ENCODE measurements around the gene NRN1L.
"Not testable (repeated sequence)": the region's sequence is repeated elsewhere in the genome, so short reads cannot be mapped to it uniquely, and the experiment has no call there.

NRN1L gene

DNA sequence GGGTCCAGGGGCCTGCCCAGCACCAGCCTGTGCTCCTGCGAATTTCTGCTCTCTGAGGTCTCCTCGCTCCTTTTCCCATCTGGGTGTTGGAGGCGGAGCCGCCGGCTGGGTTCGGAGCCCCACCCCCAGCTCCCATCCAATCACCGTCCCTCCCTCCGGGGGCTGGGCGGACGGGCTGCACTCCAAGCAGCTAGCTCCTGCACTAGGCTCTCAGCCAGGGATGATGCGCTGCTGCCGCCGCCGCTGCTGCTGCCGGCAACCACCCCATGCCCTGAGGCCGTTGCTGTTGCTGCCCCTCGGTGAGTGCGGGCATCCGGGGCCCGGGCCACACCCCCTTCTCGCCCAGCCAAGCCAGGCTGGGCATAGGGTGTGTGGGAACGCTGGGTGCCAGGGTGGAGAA, at the start of gene NRN1L:
NRN1L (plus strand) TSS at position 202 of the 400 bp plus-strand sequence; CDS start at position 221, 19 bp downstream.
- peak; percentile 70 for DNase-seq

DNA sequence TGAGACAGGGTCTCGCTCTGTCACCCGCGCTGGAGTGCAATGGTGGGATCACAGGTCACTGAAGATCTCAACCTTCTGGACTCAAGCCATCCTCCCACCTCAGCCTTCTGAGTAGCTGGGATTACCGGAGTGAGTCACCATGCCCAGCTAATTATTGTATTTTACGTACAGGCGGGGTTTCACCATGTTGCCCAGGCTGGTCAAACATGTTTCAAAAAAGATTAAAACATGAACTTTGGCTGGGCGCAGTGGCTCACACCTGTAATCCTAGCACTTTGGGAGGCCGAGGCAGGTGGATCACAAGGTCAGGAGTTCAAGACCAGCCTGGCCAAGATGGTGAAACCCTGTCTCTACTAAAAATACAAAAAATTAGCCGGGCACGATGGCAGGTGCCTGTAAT, 47.5 kb upstream of the NRN1L start:
- DNase-seq: not testable (repeated sequence)

DNA sequence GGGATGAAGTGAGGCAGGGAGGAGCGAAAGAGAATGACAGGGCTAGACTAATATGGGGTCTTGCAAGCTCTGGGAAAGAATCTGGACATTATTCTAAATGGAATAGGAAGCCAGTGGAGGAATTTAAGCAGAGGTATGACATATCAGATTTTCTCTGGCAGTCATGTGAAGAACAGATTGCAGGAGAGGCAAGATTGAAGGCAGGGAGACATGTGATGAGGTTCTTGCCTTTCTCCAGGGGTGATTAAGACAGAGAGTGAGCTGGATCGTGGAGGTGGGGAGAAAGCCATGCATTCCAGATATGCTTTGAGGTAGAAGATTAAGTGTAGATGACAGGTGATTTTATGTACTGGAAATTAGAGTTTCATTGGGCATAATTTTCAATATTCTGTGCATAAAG, 46.9 kb upstream of the NRN1L start:
- no peak for DNase-seq

DNA sequence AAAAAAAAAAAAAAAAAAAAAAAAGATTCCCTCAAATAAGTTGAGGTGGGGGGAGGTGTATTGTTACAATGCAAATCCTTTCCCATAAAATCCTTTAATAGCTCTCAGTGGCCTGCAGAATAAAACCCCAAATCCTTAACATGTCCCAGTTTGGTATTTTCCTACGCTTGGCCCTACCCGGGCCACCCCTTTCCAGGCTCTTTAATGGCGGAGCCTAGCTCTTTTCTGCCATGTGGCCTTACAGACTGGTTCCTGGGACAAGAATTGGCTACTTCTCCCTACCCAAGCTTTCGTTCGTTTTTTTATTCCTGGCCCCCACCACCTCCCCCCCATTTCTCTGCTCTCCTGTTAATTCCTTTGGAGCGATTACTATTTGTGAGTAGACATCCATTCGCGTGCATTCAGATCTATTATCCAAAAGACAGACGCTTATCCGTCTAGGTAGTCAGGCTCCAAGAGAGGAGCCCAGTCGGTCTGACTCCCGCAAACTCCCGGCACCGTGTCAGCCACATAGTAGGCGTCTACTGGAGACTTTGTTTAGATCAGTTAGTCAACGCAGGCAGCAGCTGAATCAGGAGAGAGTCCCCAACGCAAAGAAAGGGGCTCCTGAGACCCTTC, 43.4 kb upstream of the NRN1L start:
- DNase-seq: no peak

DNA sequence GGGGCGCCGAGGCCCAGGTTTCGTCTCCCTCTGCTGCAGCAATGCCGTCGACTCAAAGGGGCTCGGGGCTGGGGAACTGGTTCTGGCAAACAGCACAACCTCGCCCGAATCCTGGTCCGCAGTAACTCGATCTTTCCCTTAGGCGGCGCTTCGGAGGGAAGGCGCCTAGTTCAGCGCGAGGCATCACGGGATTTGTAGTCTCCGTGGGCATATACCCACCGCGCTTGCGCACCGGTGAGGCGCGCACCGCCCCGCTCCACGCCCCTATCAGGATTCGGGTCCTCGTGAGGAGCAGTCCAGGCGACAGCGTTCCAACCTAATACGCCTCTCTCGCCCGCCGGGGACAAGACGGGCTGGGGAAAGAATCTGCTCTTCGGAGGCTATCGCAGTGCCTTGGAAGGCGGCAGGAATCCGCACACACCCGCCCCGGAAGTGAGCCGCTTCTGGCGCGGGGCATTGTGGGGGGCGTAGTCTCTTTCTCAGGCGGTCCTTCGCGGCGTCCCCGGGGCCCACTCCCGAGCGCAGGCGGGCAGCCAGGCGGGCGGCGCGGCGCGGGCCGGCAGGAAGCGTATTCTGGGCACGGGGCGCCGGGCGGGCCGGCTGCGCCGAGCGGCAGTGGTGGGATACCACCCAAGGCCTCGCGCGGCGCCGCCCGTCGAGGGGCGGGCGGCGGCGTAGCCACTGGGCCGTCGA, 42.7 kb upstream of the NRN1L start, which contains the start of gene THAP11:
THAP11 (plus strand) TSS at position 505 of the 693 bp plus-strand sequence. CDS start 235 bp downstream, outside the sequence.
- DNase-seq: peak; percentile 91

DNA sequence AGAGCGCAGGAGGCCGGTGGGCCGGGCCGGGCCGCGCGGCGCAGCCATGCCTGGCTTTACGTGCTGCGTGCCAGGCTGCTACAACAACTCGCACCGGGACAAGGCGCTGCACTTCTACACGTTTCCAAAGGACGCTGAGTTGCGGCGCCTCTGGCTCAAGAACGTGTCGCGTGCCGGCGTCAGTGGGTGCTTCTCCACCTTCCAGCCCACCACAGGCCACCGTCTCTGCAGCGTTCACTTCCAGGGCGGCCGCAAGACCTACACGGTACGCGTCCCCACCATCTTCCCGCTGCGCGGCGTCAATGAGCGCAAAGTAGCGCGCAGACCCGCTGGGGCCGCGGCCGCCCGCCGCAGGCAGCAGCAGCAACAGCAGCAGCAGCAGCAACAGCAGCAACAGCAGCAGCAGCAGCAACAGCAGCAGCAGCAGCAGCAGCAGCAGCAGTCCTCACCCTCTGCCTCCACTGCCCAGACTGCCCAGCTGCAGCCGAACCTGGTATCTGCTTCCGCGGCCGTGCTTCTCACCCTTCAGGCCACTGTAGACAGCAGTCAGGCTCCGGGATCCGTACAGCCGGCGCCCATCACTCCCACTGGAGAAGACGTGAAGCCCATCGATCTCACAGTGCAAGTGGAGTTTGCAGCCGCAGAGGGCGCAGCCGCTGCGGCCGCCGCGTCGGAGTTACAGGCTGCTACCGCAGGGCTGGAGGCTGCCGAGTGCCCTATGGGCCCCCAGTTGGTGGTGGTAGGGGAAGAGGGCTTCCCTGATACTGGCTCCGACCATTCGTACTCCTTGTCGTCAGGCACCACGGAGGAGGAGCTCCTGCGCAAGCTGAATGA, 42.0 kb upstream of the NRN1L start:
- DNase-seq: peak; percentile 30

DNA sequence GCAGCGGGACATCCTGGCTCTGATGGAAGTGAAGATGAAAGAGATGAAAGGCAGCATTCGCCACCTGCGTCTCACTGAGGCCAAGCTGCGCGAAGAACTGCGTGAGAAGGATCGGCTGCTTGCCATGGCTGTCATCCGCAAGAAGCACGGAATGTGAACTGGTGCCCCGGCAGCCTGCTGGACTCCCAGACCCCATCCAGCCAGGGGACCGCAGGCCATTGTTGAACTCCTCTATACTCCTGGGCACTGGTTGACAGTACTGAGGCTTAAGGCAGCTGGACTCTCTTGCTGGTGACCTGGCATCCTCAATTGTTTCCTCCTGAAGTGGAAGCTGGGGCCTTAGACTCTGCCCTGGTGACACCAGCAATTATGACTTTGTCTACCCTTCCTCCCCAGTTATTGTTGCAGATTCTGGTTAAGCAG, 41.3 kb upstream of the NRN1L start:
- DNase-seq: peak; percentile 30

DNA sequence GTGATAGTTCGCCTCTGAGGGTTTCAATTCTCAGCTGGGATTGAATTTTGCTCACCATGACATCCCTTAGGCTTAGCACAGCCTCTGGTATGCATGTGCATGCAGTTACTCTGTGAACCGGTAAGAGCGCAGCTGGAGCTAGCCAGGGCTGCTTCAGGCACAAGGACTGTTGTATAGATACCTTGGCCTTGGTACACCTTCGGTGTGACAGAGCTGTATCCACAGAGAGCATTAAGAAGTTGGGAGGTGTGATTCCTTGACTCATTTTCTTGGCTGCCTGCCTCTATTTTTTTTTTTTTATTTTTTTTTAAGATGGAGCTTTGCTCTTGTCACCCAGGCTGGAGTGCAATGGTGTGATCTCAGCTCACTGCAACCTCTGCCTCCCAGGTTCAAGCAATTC, 40.2 kb upstream of the NRN1L start:
- DNase-seq: peak; percentile 9

DNA sequence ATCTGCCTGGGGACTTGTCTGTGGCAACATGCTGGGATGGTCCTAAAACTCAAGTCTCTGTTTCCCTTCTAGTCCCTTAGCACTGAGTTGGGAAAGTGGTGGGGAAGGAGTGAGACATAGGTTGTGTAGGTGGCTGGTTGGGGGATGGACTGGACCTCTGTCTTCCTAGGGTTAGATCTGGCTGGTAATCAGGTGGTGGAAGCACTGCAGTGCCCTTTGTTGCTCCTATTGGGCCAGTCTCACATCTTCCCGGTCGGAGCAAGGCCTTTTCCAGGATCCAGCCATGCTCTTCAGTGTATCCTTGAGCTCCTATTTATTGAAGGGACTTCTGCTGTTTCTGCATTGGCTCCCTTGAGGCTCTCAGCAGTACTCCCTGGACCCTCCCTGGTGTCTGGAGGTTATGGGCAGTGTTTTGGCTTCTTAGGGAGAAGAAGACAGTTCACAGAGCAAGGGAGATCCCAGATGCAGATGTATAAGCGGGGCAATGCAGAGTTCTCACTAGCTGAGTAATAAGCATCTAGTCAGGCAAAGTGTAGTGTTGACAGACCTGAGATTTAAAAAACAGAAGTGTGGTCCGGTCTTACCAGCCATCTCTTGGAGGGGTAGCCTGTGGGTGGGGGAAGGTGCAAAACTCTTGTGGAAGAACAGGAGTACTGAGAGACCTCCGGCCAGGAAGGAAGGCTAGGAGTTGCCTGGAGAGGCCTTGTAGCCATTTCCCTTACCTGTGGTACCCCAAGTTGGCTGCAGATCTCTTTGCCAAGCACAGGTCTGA, 39.2 kb upstream of the NRN1L start:
- no peak for DNase-seq

DNA sequence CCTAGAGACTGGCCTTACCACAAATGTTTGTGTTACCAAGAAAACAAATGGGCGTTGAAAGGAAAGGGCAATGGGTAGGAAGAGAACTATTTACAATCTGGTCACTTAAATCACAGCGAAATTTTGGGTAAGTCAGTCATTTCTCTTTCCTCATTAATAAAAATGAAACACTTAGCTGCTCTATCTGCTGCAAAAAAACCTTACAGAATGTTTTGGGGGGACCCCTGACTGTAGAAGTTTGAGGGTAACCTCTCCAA, 38.7 kb upstream of the NRN1L start:
- no peak for DNase-seq

DNA sequence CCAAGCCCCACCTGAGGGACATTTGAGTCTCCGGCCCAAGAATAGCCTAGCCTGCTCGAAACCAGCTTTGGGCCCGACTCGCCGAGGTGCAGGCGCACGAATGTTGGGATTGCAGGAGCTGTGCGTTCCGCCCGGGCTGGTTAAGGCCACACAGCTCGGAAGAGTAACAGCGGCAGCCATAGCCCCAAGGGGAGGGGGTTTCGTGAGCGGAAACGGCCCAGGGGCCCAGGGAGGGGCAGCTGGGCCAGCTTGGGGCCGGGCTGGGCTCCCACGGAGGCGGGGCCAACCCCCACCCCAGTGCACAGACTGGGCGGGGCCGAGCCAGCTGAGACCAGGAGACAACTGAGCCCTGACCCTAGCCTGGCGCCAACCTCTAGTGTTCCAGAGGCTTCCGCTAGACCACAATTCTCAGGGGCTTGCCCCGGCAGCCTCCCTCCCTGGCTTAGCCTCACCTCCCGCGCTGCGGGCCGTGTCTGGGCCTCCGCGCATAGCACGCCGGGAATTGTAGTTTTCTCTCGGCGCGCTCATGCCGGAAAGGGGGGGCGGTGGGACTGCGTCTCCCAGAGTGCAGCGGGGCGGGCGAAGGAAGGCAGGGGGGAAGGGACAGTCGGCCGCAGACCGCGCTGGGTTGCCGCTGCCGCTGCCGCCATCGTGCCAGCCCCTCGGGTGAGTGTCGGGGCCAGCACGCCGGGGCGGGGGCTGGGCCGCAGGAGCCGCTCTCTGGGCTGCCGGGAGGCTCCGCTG, 38.2 kb upstream of the NRN1L start, which contains the start of gene NUTF2:
NUTF2 (plus strand) TSS at position 614 of the 744 bp plus-strand sequence. CDS start 18,198 bp downstream, outside the sequence.
- DNase-seq: peak; percentile 86

DNA sequence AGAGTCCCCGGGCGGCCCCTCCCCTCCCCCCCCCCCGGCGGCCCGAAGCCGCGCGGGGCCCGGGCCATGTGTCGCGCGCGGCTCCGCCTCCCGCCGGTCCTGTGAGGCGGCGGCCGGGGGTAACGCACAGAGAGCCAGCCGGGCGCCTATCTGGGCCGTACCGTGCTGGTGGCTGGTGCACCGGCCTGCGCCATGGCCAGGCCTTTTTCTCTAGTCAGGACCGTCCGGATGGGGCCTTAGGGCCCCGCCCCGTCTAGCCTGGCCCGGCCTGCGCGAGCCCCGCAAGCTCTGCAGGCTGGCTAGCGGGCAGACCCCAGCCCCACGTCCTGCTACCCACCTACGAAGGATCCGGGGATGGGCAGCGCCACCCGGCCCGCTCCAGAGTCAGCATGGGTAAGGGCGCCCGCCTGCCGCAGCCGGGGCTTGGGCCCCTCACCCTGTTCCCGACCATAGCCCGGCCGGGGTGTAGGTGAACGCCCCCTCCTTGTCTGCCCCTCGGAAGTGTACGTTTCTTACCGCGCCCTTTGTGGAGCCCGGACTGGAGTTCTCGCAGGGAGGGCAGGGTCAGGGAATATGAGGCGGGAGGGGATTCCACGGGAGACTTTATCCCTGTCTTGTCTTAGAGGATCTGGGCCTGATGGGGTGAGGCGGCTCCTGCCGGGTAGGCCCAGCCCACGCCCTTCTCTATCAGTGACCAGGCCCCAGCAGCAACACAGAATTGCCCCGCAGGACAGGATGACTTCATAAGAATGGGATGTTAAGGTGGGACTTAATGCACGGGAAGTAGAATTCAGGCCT, 37.4 kb upstream of the NRN1L start, which contains the start of gene CENPT:
CENPT (minus strand) TSS at position 630 of the 798 bp plus-strand sequence. CDS start 13,834 bp downstream, outside the sequence.
- DNase-seq: no peak

DNA sequence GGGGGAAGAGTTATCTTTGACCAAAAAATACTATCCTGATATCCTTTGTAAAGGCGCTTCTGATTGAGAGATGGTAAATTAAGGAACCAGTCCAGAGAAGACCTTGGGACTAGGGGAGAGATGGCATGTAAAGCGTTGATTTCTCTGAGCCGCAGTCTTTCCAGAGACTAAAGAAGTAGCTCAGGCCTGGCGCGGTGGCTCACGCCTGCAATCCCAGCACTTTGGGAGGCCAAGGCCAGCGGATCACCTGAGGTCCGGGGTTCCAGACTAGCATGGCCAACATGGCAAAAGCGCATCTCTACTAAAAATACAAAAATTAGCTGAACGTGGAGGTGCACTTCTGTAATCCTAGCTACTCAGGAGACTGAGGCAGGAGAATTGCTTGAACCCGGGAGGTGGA, 36.6 kb upstream of the NRN1L start:
- DNase-seq: no peak

DNA sequence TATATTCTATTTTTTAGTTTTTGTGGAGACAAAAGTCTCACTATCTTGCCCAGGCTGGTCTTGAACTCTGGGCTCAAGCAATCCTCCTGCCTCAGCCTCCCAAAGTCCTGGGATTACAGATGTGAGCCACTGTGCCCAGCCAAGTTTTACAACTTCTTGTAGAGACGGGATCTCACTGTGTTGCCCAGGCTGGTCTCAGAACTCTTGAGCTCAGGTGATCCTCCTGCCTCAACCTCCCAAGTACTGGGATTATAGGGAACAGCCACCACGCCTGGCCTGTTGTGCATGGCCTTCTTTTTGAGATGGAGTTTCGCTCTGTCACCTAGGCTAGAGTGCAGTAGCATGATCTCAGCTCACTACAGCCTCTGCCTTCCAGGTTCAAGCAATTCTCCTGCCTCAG, 31.0 kb upstream of the NRN1L start:
- no peak for DNase-seq

DNA sequence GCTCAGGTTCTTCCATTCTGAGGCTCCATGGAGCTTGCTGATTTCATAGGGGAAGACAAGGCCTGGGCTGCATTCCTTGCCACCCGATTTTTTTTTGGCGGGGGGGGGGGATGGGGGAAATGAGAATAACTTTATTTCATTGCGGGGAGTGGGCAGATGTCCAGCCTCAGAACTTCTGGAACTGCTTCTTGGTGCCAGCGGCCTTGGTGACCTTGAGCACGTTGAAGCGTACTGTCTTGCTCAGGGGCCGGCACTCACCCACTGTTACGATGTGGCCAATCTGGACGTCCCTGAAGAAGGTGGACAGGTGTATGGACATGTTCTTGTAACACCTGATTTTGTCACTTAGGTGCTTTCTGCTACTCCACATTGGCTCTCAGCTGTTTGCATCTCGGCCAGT, 28.9 kb upstream of the NRN1L start:
- DNase-seq: no peak

DNA sequence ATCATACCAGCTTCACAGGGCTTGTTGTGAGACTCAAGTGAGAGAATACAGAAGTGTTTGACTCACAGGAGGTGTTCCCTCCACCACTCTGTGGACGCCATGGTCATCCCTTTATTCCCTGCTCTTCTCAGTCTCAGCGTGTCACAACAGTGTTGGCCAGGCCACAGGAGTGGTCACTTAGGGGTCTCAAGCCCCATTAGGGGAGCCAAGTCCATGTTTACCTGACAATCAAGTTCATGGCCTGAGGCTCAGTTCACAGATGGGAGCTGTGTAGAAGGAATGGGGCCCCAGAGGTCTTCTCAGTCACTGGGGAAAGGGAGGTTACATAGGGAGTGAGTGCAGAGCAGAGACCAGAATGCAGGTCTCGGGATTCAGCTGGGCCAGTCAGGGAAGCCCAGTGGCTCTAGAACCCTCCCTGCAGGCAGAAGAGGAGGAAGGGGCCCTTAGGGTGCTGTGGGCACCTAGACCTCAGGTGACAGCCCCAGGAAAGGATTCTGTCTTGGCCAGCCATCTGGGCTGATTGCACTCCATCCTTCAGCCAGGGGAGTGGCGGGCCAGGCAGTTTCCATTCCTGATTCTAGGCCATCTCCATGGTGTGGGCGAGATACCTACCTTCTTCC, 27.6 kb upstream of the NRN1L start:
- no peak for DNase-seq

DNA sequence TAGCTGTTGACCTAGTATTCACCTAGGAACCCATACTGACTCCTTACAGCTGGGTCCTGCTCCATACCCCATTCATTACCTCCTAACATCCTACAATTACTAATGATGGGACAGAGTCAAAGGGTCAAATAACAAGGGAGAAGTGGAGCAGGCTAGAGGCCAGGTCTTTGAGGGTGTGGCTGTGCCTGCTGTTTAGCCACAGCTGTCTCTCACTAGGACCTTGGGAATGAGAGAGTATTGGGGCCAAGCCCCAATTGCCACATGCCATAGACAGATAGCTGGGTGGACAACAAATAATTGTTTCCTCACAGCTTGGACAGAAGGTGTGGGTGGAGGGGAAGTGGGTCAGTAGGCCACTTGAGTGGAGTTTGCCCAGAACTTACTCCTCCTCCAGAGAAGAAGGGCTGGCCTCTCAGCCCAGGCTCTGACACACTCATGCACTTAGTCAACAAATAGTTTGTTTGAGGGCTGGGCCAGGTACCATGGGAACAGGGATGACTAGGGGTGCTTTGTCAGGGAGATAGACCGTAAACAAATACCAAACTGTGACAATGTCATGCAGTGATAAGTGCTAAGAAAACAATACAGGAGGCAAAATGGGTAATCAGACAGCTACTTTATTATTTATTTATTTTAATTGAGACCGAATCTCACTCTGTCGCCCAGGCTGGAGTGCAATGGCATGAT, 27.0 kb upstream of the NRN1L start:
- peak; percentile 81 for DNase-seq

DNA sequence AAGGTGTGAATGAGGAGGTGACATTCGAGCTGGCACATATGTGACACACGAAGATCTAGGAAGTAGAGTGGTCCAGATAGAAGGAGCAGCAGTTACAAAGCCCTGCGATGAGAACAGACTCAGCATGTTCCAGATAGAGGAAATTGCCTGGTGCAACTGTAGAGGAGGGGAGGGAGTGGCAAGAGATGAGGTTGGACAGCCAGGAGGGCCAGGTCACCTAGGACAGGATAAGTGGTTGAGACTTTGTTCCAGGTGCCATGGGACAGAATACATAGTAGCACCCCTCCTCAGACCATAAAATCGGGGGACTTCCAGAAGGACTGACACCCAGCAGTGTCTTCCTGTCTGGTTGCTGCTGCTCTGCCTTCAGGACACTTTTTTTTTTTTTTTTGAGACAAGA, 26.2 kb upstream of the NRN1L start:
- DNase-seq: no peak

DNA sequence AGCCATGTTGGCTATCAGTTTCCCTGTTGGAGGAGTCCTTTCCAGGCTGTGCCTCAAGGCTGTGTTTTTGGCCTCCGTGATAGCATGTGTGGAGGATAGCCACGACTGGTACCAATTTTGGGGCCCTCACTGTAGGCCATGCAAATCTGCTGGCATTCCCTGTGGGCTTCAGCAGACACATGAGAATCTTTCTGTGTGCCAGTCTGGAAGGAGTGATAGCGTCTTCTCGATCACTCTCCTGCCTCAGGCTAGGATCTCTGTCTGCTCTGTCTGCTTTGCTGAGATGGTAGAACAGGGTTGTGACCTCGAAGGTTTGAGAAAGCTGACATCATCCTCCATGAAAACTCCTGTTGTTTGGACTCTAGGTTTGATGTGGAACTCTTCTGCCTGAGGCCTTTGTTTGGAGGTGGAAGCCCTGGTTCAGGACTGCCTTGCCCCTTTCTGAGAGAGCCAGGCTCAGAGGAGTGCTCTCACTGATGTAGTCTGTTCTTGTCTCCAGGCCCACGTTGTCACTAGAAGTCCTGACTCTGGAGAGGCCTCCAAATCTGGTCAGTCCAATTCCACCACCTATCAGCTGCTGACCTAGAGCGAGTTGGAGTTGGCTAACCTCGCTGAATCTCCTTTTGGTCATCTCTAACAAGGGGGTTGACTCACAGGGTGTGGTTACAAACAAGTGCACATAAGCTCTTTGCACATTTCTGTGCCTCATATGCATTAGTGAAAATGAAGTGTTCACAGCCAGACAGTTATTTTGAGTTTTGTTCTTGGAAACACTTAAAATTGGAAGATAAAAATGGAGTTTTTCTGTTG, 23.9 kb upstream of the NRN1L start:
- no peak for DNase-seq

All from NCI-H510A treated with DMSO at 0.1 percent for 48 hours (cell line).